Loucy (cell line): ENCODE results near the gene CD38.

Experiments
- EZH2phosphoT487 ChIP-seq: fragments of 200-600 bp; IDR thresholded peaks from 2 replicates; pipeline ENCODE4 v1.6.1; 2018; ENCODE audit warnings: antibody characterized with exemption, mild to moderate bottlenecking, moderate library complexity, borderline replicate concordance
- TF ChIP-seq, protein P1 (sequence below): fragments of 200-600 bp; sonication (generic); conservative IDR thresholded peaks from 2 replicates; pipeline ENCODE4 v1.5.1; 2014; ENCODE audit warnings: mild to moderate bottlenecking, antibody characterized with exemption, low read length

DNA sequence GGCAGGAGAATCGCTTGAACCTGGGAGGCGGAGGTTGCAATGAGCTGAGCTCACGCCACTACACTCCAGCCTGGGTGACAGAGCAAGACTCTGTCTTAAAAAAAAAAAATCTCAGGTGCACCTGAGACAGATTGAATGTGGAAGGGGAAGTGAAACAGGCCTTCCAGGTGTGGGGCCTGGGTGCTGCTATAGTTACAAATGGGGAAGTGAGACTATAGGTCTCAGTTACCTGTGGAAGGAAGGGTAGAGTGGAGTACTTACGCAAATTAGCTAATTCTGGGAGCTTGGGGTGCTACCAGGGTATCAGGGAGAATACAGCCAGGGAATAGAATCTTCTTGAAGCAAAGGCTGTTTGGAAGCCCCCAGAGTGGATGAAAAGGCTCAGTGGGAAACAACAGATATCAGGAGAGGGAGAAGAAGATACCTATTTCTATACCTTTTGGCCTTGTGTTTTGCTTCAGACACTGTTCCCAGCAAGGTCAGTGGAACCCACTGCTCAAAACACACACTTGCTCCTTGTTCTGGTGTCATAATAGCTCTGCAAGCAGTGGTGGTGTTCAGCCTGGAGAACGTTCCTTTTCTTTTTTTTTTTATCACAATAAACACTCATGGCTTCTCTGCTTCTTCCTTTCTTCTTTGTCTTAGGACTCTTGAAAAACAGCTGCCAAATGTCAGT lies 7.0 kb downstream of the CD38 start:
- TF ChIP-seq, protein P1, sequence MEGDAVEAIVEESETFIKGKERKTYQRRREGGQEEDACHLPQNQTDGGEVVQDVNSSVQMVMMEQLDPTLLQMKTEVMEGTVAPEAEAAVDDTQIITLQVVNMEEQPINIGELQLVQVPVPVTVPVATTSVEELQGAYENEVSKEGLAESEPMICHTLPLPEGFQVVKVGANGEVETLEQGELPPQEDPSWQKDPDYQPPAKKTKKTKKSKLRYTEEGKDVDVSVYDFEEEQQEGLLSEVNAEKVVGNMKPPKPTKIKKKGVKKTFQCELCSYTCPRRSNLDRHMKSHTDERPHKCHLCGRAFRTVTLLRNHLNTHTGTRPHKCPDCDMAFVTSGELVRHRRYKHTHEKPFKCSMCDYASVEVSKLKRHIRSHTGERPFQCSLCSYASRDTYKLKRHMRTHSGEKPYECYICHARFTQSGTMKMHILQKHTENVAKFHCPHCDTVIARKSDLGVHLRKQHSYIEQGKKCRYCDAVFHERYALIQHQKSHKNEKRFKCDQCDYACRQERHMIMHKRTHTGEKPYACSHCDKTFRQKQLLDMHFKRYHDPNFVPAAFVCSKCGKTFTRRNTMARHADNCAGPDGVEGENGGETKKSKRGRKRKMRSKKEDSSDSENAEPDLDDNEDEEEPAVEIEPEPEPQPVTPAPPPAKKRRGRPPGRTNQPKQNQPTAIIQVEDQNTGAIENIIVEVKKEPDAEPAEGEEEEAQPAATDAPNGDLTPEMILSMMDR = no peak
- no peak for TF ChIP-seq EZH2phosphoT487
